GM23248 (cell line): ENCODE data around the gene FOXN3. TPM values are rescaled to one million over a fixed set of nuclear protein-coding genes. Genes with fewer than 3 reads are reported as not detected.

ENCODE experiments used
- DNase-seq: peaks from one replicate; pipeline ENCODE4 v3.0.0-alpha.2; 2015
- H2AFZ ChIP-seq: fragments of 200-600 bp; sonication (generic); 2 replicates; pipeline ENCODE4 v1.6.1; 2016; ENCODE audit warnings: antibody characterized with exemption
- H3F3A ChIP-seq: fragments of 200-600 bp; sonication (generic); 2 replicates; pipeline ENCODE4 v1.6.1; 2016; ENCODE audit warnings: mild to moderate bottlenecking, antibody characterized with exemption, mixed run types; ENCODE audit not compliant: insufficient read depth
- H3K27ac ChIP-seq: fragments of 200-600 bp; sonication (generic); 2 replicates; pipeline ENCODE4 v1.5.1; 2016; ENCODE audit warnings: mild to moderate bottlenecking
- H3K27me3 ChIP-seq: fragments of 200-600 bp; sonication (generic); replicated peaks from 2 replicates; pipeline ENCODE4 v1.6.1; 2016; ENCODE audit warnings: mild to moderate bottlenecking; ENCODE audit not compliant: insufficient read depth
- H3K36me3 ChIP-seq: fragments of 200-600 bp; sonication (generic); 2 replicates; pipeline ENCODE4 v1.6.1; 2016; ENCODE audit warnings: low read depth, mild to moderate bottlenecking
- H3K4me1 ChIP-seq: fragments of 200-600 bp; sonication (generic); 2 replicates; pipeline ENCODE4 v1.6.1; 2016; ENCODE audit warnings: mild to moderate bottlenecking; ENCODE audit not compliant: insufficient read depth
- H3K4me2 ChIP-seq: fragments of 200-600 bp; sonication (generic); one replicate; pipeline ENCODE4 v1.6.1; 2016; ENCODE audit warnings: mild to moderate bottlenecking; ENCODE audit not compliant: unreplicated experiment
- H3K4me3 ChIP-seq: fragments of 200-600 bp; sonication (generic); 2 replicates; pipeline ENCODE4 v1.5.1; 2016; ENCODE audit warnings: mild to moderate bottlenecking
- H3K79me2 ChIP-seq: fragments of 200-600 bp; sonication (generic); 2 replicates; pipeline ENCODE4 v1.6.1; 2016; ENCODE audit warnings: mild to moderate bottlenecking; ENCODE audit not compliant: insufficient read depth
- H3K9ac ChIP-seq: fragments of 200-600 bp; sonication (generic); 2 replicates; pipeline ENCODE4 v1.6.1; 2016; ENCODE audit warnings: mild to moderate bottlenecking
- H3K9me2 ChIP-seq: fragments of 200-600 bp; sonication (generic); 2 replicates; pipeline ENCODE4 v1.6.1; 2016; ENCODE audit warnings: mixed run types, mild to moderate bottlenecking, moderate library complexity; ENCODE audit not compliant: insufficient read depth
- H3K9me3 ChIP-seq: fragments of 200-600 bp; sonication (generic); one replicate; pipeline ENCODE4 v1.6.1; 2017; ENCODE audit warnings: low read depth
- H4K20me1 ChIP-seq: fragments of 200-600 bp; sonication (generic); 2 replicates; pipeline ENCODE4 v1.6.0; 2016; ENCODE audit not compliant: insufficient read depth
- EZH2 ChIP-seq: fragments of 200-600 bp; sonication (generic); IDR thresholded peaks from 2 replicates; pipeline ENCODE4 v1.6.1; 2018; ENCODE audit warnings: antibody characterized with exemption, mild to moderate bottlenecking; ENCODE audit not compliant: insufficient read depth, poor library complexity, severe bottlenecking
- EZH2phosphoT487 ChIP-seq: fragments of 200-600 bp; sonication (generic); IDR thresholded peaks from 2 replicates; pipeline ENCODE4 v1.6.1; 2018; ENCODE audit warnings: antibody characterized with exemption, moderate library complexity, mild to moderate bottlenecking, low read depth; ENCODE audit not compliant: insufficient read depth
- WGBS, 2 experiments: methylation state at CpG; one replicate each; pipeline ENCODE4 v1.1.6; 2015 to 2017; ENCODE audit warnings: low lambda C conversion rate in 2 of 2, low coverage in 1 of 2; ENCODE audit errors: missing lambda C conversion rate in 2 of 2; 5-methylcytosine and 5-hydroxymethylcytosine counted together
- in situ Hi-C: fragments of 300-500 bp; cut with MboI; formaldehyde crosslinking; loops from 2 replicates; pipeline ENCODE4 v1.15.0; 2020
- polyA plus RNA-seq: library from polyadenylated mRNA; unstranded; fragments of >200 nt; fragmentation: Nextera tagmentation; extraction: Ambion mirVana; gene quantifications from 2 replicates; pipeline ENCODE4 v1.2.1, GENCODE V29; 2016
- total RNA-seq: library from RNA; depleted of rRNA; stranded (reverse); fragments of >200 nt; shearing (Covaris generic); gene quantifications from 2 replicates; pipeline ENCODE4 v1.2.3, GENCODE V29; 2014

Gene FOXN3
- total and polyA plus RNA-seq, 2 experiments from 2014 or later = 18.6 to 19.0 TPM

GRCh38 chr14:89190765-89191513, 226.1 kb downstream of the FOXN3 start:
- peaks cover 9% of the 10 kb centered on the region for H3K4me1 ChIP-seq
- no peaks in the 10 kb centered on the region for H4K20me1 ChIP-seq
- in situ Hi-C loops = no loop called here
- no peaks in the 10 kb centered on the region for H3K9me2 ChIP-seq
- no peaks in the 10 kb centered on the region for H3K36me3 ChIP-seq
- H3K9me3 ChIP-seq = no peaks in the 10 kb centered on the region
- TF ChIP-seq EZH2phosphoT487 (no peak), EZH2 (no peak)
- H2AFZ ChIP-seq = no peak overlapping the region
- H3K27ac ChIP-seq = no peak overlapping the region
- H3K79me2 ChIP-seq = no peaks in the 10 kb centered on the region
- no peaks in the 10 kb centered on the region for H3F3A ChIP-seq
- H3K9ac ChIP-seq = no peak overlapping the region
- no peak overlapping the region for H3K4me3 ChIP-seq
- H3K4me2 ChIP-seq = no peak overlapping the region
- WGBS, 2 experiments = 97% methylated on average over 11 of the region's 11 CpGs
- DNase-seq = no peak
- no peaks in the 10 kb centered on the region for H3K27me3 ChIP-seq

GRCh38 chr14:89188492-89188891, 228.5 kb downstream of the FOXN3 start:
- Histone ChIP-seq H3K9me2 (no peaks in the 10 kb centered on the region), H4K20me1 (no peaks in the 10 kb centered on the region), H3K36me3 (no peaks in the 10 kb centered on the region), H3K79me2 (no peaks in the 10 kb centered on the region), H3K27ac (no peak overlapping the region), H3K4me1 (peaks cover 9% of the 10 kb centered on the region), H3K4me3 (no peak overlapping the region), H3F3A (no peaks in the 10 kb centered on the region), H2AFZ (no peak overlapping the region), H3K27me3 (no peaks in the 10 kb centered on the region), H3K9ac (no peak overlapping the region), H3K4me2 (no peak overlapping the region), H3K9me3 (no peaks in the 10 kb centered on the region)
- in situ Hi-C loops = no loop called here
- TF ChIP-seq EZH2 = no peak
- TF ChIP-seq EZH2phosphoT487 = no peak
- WGBS, 2 experiments = 93 to 95% methylated on average over 3 of the region's 3 CpGs
- DNase-seq = no peak

DNA sequence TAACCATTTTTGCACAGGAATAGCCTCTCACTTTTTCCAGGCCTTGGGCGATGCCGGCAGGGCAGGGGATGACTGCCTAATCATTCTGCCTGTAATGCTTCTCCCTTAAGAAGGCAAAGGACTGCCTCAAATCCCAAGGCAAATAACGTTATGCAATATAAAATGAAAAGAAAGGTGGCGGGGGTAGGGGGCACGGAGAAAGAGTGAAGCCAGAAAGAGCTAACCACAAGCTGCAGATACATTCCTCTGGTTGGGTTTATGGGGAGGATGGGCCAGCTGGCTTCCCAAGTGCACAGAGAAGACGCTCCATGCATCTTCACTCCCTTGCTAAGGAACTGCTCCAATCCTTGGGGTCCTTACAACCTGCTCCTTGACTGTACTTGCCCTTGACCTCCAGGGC, 229.5 kb downstream of the FOXN3 start:
- Histone ChIP-seq H3K27me3 (no peaks in the 10 kb centered on the region), H3K27ac (no peak overlapping the region), H3K4me2 (no peak overlapping the region), H3K4me3 (no peak overlapping the region), H3K79me2 (no peaks in the 10 kb centered on the region), H3K36me3 (no peaks in the 10 kb centered on the region), H3K9ac (no peak overlapping the region), H2AFZ (no peak overlapping the region), H3K4me1 (peaks cover 9% of the 10 kb centered on the region), H4K20me1 (no peaks in the 10 kb centered on the region), H3K9me2 (no peaks in the 10 kb centered on the region), H3F3A (no peaks in the 10 kb centered on the region), H3K9me3 (no peaks in the 10 kb centered on the region)
- WGBS, 2 experiments = 90 to 92% methylated on average over 6 of the region's 6 CpGs
- DNase-seq = no peak
- in situ Hi-C loops = no loop called here
- TF ChIP-seq EZH2phosphoT487 (no peak), EZH2 (no peak)

- Histone ChIP-seq H3K9ac (no peak overlapping the region), H3K4me1 (peaks cover 9% of the 10 kb centered on the region), H3K9me2 (no peaks in the 10 kb centered on the region), H3F3A (no peaks in the 10 kb centered on the region), H3K79me2 (no peaks in the 10 kb centered on the region), H2AFZ (no peak overlapping the region), H3K9me3 (no peaks in the 10 kb centered on the region), H3K27me3 (no peaks in the 10 kb centered on the region), H3K4me3 (no peak overlapping the region), H4K20me1 (no peaks in the 10 kb centered on the region), H3K27ac (no peak overlapping the region), H3K4me2 (no peak overlapping the region), H3K36me3 (no peaks in the 10 kb centered on the region)
- DNase-seq = peak; percentile 16
- TF ChIP-seq EZH2 (no peak), EZH2phosphoT487 (no peak)
- WGBS, 2 experiments = 88 to 91% methylated on average over 7 of the region's 7 CpGs
- in situ Hi-C loops = no loop called here
Measured at GRCh38 chr14:89186856-89187376, 230.1 kb downstream of the FOXN3 start.
